Measurements from ENCODE around the gene ABCB6.

Gene ABCB6

DNA sequence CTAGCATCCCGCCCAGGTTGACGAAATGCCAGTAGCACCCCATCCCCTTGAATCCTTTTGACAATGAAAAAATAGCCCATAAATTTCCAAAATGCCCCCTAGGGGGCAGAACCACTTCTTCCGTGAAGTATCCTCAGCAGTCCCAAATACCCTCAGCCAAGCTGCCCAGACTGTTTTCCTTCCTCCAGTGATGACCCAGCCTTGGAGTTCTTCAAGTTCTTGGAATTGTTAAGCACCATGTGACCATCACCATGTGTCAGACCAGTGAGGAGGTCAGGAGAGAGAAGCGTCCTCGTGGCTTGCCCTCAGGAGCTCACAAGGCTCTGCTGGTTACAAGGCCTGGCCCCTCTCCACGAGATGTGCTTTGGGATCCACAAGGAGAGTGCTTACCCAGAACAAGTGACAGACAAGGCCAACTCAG, 47.5 kb downstream of the ABCB6 start:
- DNase-seq (ENCODE audit: low read depth in 4 of 4, low spot score in 1 of 4), result no peak

GRCh38 chr2:219169930-219170654, 48.7 kb downstream of the ABCB6 start, which contains the start of gene SLC23A3:
Gene SLC23A3, minus strand, starts transcription at chr2:219170029. Its CDS starts 45 bp downstream, at chr2:219169984.
- no peak for DNase-seq (ENCODE audit: low read depth in 4 of 4, low spot score in 1 of 4)

DNA sequence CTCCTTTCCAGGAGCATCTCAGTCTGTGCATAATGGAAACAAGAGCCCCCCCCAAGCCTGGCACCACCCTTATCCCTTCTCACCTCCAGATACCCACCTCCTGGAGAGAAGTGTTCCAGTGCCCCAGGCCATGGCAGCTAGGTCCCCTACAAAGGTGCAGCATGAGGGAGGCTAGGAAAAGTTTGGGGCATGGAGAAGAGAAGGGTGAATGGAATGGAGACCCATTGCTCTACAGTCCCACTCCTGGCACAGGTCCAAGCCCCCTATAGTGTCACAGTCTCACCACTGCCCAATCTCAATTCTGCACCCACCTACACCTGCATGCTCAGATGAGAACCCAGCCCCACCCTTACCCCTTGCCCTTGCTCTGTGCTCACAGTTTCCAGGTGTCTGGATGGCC, 49.8 kb downstream of the ABCB6 start:
- DNase-seq (ENCODE audit: low read depth in 4 of 4, low spot score in 1 of 4), result no peak

DNA sequence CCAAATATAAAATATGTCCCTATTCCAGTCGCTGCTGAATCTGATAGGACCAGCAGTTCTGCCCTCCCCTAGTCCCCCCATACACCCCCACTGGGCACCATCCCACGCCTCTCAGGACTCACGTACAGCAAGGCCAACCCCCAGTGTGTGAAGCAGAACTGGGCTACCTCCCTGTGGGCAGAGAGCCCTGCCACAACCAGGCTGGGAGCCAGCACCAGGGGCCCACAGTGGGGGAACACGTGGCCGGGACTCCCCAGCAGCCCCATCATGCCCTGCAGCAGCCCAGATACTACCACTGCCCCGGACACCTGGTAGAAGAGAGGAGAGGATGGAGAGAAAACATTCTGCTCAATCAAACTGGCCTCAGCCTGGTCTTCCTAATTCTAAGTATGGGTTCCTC, 50.2 kb downstream of the ABCB6 start:
- DNase-seq (ENCODE audit: low read depth in 4 of 4, low spot score in 1 of 4), result no peak

- DNase-seq (ENCODE audit: low read depth in 4 of 4, low spot score in 1 of 4), result no peak
These were observed 50.8 kb downstream of the ABCB6 start for GRCh38 chr2:219167997-219168396.

DNA sequence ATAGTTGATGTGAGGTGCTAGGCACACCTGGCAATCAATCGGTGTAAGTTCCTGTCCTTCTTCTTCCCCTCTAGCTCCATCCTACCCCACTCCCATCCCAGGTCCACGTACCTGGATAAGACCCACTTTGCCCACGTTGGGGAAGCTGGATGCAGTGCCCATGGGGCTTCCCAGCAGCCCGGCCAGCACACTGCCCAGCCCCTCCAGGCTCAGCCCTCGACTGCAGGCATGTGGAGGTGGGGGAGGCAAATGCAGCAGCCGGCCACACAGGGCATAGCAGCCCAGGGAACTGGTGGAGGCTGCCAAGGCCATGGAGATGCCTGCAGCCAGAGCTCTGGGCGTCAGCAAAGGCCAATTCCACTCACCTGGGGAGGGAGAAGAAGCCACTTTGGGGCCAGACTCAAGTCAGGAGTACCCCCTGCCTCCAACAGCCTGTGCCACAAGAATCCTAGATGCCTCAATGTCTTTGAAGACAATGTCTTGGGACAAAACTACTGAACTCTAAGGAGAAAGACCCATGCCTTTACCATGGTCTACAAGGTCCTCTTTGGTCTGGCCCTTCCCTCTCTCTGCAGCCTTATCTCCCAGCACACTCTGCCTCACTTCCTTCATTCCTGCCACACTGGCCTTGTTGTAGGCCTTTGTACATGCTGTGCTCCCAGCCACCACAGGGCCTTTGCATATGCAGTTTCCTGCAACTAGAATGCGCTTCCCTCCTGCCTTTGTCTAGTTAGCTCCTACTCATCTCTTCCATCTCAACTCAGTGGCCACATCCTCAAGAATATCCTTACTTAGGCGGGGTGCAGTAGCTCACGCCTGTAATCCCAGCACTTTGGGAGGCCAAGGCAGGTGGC, 53.5 kb downstream of the ABCB6 start:
- DNase-seq (ENCODE audit: low read depth in 4 of 4, low spot score in 1 of 4), result no peak

DNA sequence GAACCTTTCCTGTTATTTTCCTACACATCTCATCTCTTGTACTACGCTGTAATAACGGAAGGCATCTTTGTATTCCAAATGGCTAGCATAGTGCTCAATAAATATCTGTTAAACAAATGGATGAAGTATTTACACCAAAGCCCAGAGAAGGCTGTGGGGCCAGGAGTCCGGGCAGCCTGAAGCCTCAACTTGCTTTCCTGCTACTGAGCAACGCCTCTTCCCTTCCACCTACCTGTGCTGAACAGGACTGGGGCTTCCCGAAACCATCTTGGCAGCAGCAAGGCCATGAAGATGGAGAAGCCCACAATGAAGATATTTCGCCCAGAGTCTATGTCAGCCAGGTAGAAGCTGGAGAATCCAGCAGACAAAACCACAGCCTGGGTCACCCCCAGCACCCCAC, 55.6 kb downstream of the ABCB6 start:
- DNase-seq (ENCODE audit: low read depth in 4 of 4, low spot score in 1 of 4), result no peak

DNA sequence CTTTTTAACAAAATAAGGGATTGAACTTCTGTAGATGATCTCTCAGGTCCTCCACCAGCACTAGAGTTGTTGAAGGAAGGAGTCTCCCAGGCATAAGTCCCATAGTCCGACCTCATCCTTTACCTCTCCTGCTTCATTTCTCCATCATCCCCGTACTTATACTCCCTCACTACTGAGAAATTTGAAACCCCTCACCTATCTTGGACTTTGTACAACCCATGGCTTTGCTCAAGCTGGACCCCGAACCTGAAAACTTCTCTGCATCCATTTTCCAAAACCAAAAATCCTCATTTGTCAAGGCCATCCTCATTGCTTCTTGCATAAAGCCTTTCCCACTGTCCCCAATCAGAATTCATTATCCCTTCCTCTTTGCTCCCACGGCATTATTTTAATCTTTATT, 57.7 kb downstream of the ABCB6 start:
- no peak for DNase-seq (ENCODE audit: low read depth in 4 of 4, low spot score in 1 of 4)

DNA sequence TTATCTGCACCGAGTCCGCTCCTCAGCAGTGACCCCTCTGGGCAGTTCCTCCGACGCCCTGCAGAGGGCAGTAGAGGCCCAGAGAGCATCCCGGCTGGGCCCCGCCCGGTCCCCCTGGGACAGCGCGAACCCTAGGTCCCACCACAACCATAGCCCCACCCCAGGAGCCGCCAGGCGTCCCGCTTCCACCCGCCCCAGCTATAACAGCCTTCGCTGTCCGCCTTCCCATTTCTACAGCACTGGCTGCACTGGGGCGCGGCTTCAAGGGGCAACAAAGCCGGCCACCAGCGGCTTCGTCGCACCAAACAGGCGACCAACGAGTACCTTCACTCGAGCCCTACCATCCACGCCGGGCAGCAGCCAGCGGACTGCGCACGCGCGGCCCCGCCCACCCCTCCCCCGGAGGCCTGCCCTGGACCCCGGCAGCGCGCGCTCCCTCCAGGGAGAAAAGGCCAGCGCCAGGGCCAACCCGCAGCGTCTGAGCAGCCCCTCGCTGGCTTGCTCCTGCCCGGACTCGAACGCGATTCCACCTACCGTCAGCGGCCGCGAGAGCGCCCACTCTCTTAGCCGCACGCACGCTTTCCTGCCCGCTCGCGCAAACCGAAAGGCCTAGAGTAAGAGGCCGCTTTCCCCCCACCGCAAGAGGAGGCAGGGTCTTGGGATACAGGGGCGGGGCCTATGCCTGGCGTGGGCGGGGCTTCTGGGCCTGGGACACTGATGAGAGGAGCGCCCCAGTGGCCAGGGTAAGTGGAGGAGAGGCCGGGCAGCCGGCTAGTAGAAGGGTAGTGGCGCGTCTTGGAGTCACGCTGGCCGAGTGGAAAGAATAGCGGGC, 58.4 kb downstream of the ABCB6 start, which contains the start of gene NHEJ1:
NHEJ1 (minus strand) TSS at position 630 of the 832 bp plus-strand sequence. CDS start 2,453 bp downstream, outside the sequence.
- peak; percentile 79 to 95 (median 89) for DNase-seq (ENCODE audit: low read depth in 4 of 4, low spot score in 1 of 4)

Measured in stimulated activated CD4-positive, alpha-beta T cell treated with anti-CD3 and anti-CD28 coated beads, Interleukin-1b, Interleukin-23, amount 100 ng/mL, for 24 hours (primary cell).